ENCODE data around the gene BRSK2. TPM values are rescaled to one million over a fixed set of nuclear protein-coding genes. Genes with fewer than 3 reads are reported as not detected.

Gene BRSK2
- polyA plus RNA-seq, 1 experiment = 0.28 TPM

GRCh38 chr11:1487851-1488574, 98.3 kb downstream of the BRSK2 start:
- ChIA-PET CTCF (no interaction called here), POLR2A (no interaction called here)
- no peak for TF ChIP-seq CTCF (IDR thresholded peaks at IDR 0.05; ENCODE audit: insufficient read depth, low read depth, low read length)
- H3K4me3 ChIP-seq (ENCODE audit: low read depth, low read length) = no peak overlapping the region
- H3K36me3 ChIP-seq (ENCODE audit: control insufficient read depth, insufficient read depth, low read length) = no peaks in the 10 kb centered on the region
- no peaks in the 10 kb centered on the region for H3K27me3 ChIP-seq (ENCODE audit: control insufficient read depth, insufficient read depth, low read length)
- no peak for DNase-seq (ENCODE audit: low read depth)

- Histone ChIP-seq H3K4me3 (ENCODE audit: low read depth, low read length) (no peak overlapping the region), H3K36me3 (ENCODE audit: control insufficient read depth, insufficient read depth, low read length) (no peaks in the 10 kb centered on the region), H3K27me3 (ENCODE audit: control insufficient read depth, insufficient read depth, low read length) (no peaks in the 10 kb centered on the region)
- no peak for TF ChIP-seq CTCF (IDR thresholded peaks at IDR 0.05; ENCODE audit: insufficient read depth, low read depth, low read length)
- ChIA-PET POLR2A (no interaction called here), CTCF (no interaction called here)
- DNase-seq (ENCODE audit: low read depth) = no peak
Measured at GRCh38 chr11:1488575-1489180, 98.9 kb downstream of the BRSK2 start.

- Histone ChIP-seq H3K36me3 (ENCODE audit: control insufficient read depth, insufficient read depth, low read length) (no peaks in the 10 kb centered on the region), H3K27me3 (ENCODE audit: control insufficient read depth, insufficient read depth, low read length) (no peaks in the 10 kb centered on the region), H3K4me3 (ENCODE audit: low read depth, low read length) (no peak overlapping the region)
- TF ChIP-seq CTCF (IDR thresholded peaks at IDR 0.05; ENCODE audit: insufficient read depth, low read depth, low read length) = no peak
- ChIA-PET POLR2A (no interaction called here), CTCF (interaction anchor here (0.8 kb wide), 1 partner anchor 9 kb away, joined by 3 read pairs; no protein-coding TSS in a partner anchor)
- no peak for DNase-seq (ENCODE audit: low read depth)
Measured at GRCh38 chr11:1490651-1491050, 100.9 kb downstream of the BRSK2 start.

GRCh38 chr11:1491379-1491778, 101.6 kb downstream of the BRSK2 start:
- no peaks in the 10 kb centered on the region for H3K36me3 ChIP-seq (ENCODE audit: control insufficient read depth, insufficient read depth, low read length)
- TF ChIP-seq CTCF (IDR thresholded peaks at IDR 0.05; ENCODE audit: insufficient read depth, low read depth, low read length) = no peak
- CTCF ChIA-PET = interaction anchor here (0.8 kb wide), 1 partner anchor 9 kb away, joined by 3 read pairs; no protein-coding TSS in a partner anchor
- POLR2A ChIA-PET = no interaction called here
- DNase-seq (ENCODE audit: low read depth) = no peak
- H3K27me3 ChIP-seq (ENCODE audit: control insufficient read depth, insufficient read depth, low read length) = no peaks in the 10 kb centered on the region
- no peak overlapping the region for H3K4me3 ChIP-seq (ENCODE audit: low read depth, low read length)

- H3K27me3 ChIP-seq (ENCODE audit: control insufficient read depth, insufficient read depth, low read length) = no peaks in the 10 kb centered on the region
- TF ChIP-seq CTCF (IDR thresholded peaks at IDR 0.05; ENCODE audit: insufficient read depth, low read depth, low read length) = no peak
- ChIA-PET CTCF (interaction anchor here (1.0 to 1.5 kb wide), 2 partner anchors 9 to 291 kb away, joined by 3 read pairs; no protein-coding TSS in a partner anchor), POLR2A (no interaction called here)
- no peaks in the 10 kb centered on the region for H3K36me3 ChIP-seq (ENCODE audit: control insufficient read depth, insufficient read depth, low read length)
- no peak overlapping the region for H3K4me3 ChIP-seq (ENCODE audit: low read depth, low read length)
- DNase-seq (ENCODE audit: low read depth) = no peak
Measured at GRCh38 chr11:1493650-1494244, 104.0 kb downstream of the BRSK2 start.
